T-helper 1 cell treated with Interleukin-12 subunit alpha and Interleukin-12 subunit beta and Interleukin-4 antibody, amounts not matched to agents 30 ng/mL and 1 ng/mL, for 36 hours (primary cell): ENCODE results near the gene PTPRN2. TPM values are rescaled to one million over a fixed set of nuclear protein-coding genes. Genes with fewer than 3 reads are reported as not detected.

Experiments used
- intact Hi-C: fragments of 100-400 bp; cut with micrococcal nuclease; formaldehyde crosslinking; loops from one replicate; pipeline ENCODE4 v1.15.1; 2024
- total RNA-seq: library from RNA; stranded (reverse); gene quantifications from 2 replicates; pipeline ENCODE4 v1.2.3, GENCODE V29; 2022

Gene PTPRN2
- total RNA-seq, 1 donor from 2014 or later = 2.9 TPM

GRCh38 chr7:158372400-158373342 lies 215.0 kb downstream of the PTPRN2 start:
- intact Hi-C loops = no loop called here

GRCh38 chr7:158371856-158372255 lies 215.8 kb downstream of the PTPRN2 start:
- intact Hi-C loops = no loop called here

- intact Hi-C loops = no loop called here
These were observed 217.8 kb downstream of the PTPRN2 start for GRCh38 chr7:158369866-158370265.

- intact Hi-C loops = no loop called here
These were observed 218.3 kb downstream of the PTPRN2 start for GRCh38 chr7:158369290-158369689.

GRCh38 chr7:158368449-158368848 lies 219.2 kb downstream of the PTPRN2 start:
- intact Hi-C loops = no loop called here

- intact Hi-C loops = no loop called here
These were observed 220.0 kb downstream of the PTPRN2 start for GRCh38 chr7:158367634-158367982.

- intact Hi-C loops = no loop called here
These were observed 220.5 kb downstream of the PTPRN2 start for GRCh38 chr7:158366916-158367633.

GRCh38 chr7:158366346-158366745 lies 221.3 kb downstream of the PTPRN2 start:
- intact Hi-C loops = no loop called here

GRCh38 chr7:158365267-158365666 lies 222.4 kb downstream of the PTPRN2 start:
- intact Hi-C loops = no loop called here

GRCh38 chr7:158364451-158364850 lies 223.2 kb downstream of the PTPRN2 start:
- intact Hi-C loops = no loop called here

GRCh38 chr7:158362912-158363905 lies 224.4 kb downstream of the PTPRN2 start:
- intact Hi-C loops = no loop called here

GRCh38 chr7:158362001-158362400 lies 225.6 kb downstream of the PTPRN2 start:
- intact Hi-C loops = no loop called here

- intact Hi-C loops = no loop called here
These were observed 226.2 kb downstream of the PTPRN2 start for GRCh38 chr7:158361326-158361946.

GRCh38 chr7:158358926-158359645 lies 228.5 kb downstream of the PTPRN2 start:
- intact Hi-C loops = no loop called here

GRCh38 chr7:158357898-158358821 lies 229.5 kb downstream of the PTPRN2 start:
- intact Hi-C loops = no loop called here

- intact Hi-C loops = no loop called here
These were observed 230.3 kb downstream of the PTPRN2 start for GRCh38 chr7:158357106-158357897.

GRCh38 chr7:158356454-158356853 lies 231.2 kb downstream of the PTPRN2 start:
- intact Hi-C loops = no loop called here

- intact Hi-C loops = no loop called here
These were observed 232.1 kb downstream of the PTPRN2 start for GRCh38 chr7:158355456-158356065.
